Breast epithelium (tissue), 3 donors: ENCODE results near the gene PRKD2.

ENCODE experiments used
- CTCF ChIP-seq, 3 donors: fragments of 450-650 bp; IDR thresholded peaks; one replicate each; pipeline ENCODE4 v1.5.1; 2016 to 2017; ENCODE audit warnings: antibody characterized with exemption in 3 of 3, mild to moderate bottlenecking in 3 of 3, moderate library complexity in 3 of 3
- POLR2A ChIP-seq: fragments of 450-650 bp; IDR thresholded peaks from one replicate; pipeline ENCODE4 v1.6.1; 2016; ENCODE audit warnings: antibody characterized with exemption, mild to moderate bottlenecking, moderate library complexity
- POLR2AphosphoS5 ChIP-seq, 3 donors: sonication (generic); formaldehyde crosslinking; IDR thresholded peaks; one replicate each; pipeline ENCODE4 v1.6.1; 2017; ENCODE audit warnings: antibody characterized with exemption in 3 of 3

DNA sequence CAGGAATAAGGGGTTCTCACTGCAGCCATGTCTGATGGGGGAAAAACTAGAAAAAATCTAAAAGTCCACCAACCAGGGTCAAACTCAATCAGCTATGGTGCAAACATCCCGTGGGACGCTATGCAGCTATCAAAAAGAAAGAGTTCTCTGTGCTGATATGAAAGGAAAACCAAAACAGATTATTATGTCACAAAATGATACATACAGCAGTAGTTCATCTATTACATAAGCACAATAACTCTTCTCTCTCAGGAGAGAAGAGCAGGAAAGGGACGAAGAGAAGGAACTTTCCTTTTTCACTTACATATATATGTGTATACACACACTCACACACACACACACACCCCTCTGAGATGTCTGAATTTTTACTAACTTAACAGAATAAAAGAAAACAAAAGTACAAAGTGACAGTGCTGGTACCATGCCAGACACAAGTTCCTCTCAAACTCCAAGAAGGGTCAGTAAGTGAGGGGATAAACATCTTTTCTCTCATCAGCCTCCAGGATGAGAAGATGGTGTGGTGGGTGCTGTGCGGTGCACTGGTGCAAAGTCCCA, 26.1 kb upstream of the PRKD2 start:
- TF ChIP-seq CTCF (IDR thresholded peaks at IDR 0.05) = no peak
- no peak for TF ChIP-seq POLR2AphosphoS5 (IDR thresholded peaks at IDR 0.05)
- TF ChIP-seq POLR2A = no peak
